ENCODE results near the gene NEUROD6.

NEUROD6 gene

DNA sequence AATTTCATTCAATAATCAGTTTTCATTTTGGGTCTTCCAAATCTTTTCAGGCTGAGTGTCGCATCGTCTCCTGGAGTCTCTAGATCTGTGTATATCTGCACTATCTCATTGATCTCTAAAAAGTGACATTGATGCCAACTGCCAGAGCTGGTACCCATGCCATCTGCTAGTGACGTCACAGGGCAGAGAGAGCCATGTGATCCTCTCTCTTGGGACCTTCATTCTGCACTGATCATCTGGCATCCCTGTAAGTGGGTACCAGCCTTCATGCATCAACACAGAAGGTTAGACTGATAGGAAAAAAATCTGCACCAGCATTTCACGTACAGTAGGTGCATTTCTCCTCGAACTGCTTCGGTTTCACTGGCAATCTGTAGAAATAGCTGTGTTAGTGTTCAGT lies at the start of gene NEUROD6:
NEUROD6 (minus strand) TSS at position 124 of the 400 bp plus-strand sequence. CDS start 1,458 bp downstream, outside the sequence.
- TF ChIP-seq GATA2 (IDR thresholded peaks at IDR 0.05; ENCODE audit: low read depth, low read length) (no peak), GATA3 (IDR thresholded peaks at IDR 0.05; ENCODE audit: low read depth, low read length) (no peak)

DNA sequence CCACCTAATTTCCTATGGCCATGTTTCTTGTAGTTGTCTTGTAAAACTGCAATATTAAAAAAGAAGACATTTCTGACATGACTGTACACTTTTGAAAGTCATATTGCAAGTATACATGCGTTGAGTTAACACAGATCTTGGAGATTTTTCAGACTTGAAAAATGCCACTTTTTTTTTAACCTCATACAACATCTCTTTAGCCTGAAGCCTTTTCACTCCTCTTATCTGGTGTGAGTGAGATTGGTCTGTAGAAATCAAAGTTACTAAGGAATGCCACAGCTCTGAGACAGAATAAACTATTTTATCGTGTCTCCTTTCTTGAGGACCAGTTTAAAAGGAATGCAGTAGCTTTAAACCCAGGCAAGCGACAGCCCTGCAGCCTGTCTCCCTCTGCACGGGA lies 43.9 kb upstream of the NEUROD6 start:
- TF ChIP-seq GATA3 (IDR thresholded peaks at IDR 0.05; ENCODE audit: low read depth, low read length) (no peak), GATA2 (IDR thresholded peaks at IDR 0.05; ENCODE audit: low read depth, low read length) (no peak)

GRCh38 chr7:31382722-31383121 lies 42.2 kb upstream of the NEUROD6 start:
- no peak for TF ChIP-seq GATA2 (IDR thresholded peaks at IDR 0.05; ENCODE audit: low read depth, low read length)
- TF ChIP-seq GATA3 (IDR thresholded peaks at IDR 0.05; ENCODE audit: low read depth, low read length) = no peak

GRCh38 chr7:31373337-31374289 lies 33.1 kb upstream of the NEUROD6 start:
- TF ChIP-seq GATA3 (IDR thresholded peaks at IDR 0.05; ENCODE audit: low read depth, low read length) = no peak
- no peak for TF ChIP-seq GATA2 (IDR thresholded peaks at IDR 0.05; ENCODE audit: low read depth, low read length)

DNA sequence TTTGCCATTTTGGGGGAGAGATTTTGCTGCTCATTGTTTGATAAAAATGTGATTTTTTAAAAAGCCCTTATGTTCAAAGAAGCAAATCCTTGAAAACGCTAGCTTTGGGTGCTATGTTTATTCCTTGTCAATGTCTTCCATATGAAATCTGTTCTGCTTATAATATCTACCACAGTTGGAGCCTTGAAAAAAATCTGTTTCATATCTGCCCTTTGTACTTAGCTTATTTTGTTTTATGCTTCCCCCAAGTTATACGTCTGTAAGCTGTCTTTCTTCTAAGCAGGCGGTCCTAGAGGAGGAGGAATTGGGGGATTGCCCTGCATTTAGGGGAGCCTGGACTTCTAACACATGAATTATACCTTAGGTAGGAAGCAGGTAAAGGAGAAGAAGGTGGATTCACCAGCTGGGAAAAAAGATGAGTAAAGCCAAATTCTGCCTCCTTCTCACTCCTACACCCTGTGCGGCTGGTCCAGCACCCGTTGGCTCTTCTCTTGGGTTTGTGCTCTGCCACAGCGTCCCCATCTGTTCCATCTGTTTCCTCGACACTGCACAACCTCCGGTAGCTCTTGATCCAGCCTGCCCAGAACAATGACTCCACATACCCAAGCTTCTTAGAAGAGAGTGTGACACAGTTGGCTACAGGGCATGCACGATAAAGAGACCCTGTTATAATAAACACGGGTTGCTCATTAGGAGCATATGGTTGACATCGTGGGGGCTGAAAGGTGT lies 31.9 kb upstream of the NEUROD6 start:
- no peak for TF ChIP-seq GATA3 (IDR thresholded peaks at IDR 0.05; ENCODE audit: low read depth, low read length)
- no peak for TF ChIP-seq GATA2 (IDR thresholded peaks at IDR 0.05; ENCODE audit: low read depth, low read length)

GRCh38 chr7:31371621-31372020 lies 31.1 kb upstream of the NEUROD6 start:
- TF ChIP-seq GATA2 (IDR thresholded peaks at IDR 0.05; ENCODE audit: low read depth, low read length) (no peak), GATA3 (IDR thresholded peaks at IDR 0.05; ENCODE audit: low read depth, low read length) (no peak)

DNA sequence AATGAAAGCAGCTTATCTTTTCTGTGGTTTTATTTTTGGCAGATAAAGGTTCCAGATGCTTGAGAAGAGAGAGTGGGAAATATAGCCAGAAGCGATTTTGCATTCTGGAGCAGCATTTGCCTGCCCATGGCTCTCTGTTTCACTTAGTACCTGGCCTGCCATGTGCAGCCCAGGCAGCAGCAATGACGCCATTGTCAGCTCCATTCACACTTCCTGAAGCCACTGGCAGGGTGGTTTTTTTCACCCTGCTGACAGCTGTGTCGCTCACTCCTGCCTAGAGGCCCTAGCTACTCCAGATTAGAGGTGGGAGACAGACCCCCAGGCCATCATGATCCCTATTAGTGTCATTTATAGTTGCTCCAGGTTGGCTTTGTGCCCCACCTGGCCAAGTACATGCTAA lies 30.1 kb upstream of the NEUROD6 start:
- no peak for TF ChIP-seq GATA2 (IDR thresholded peaks at IDR 0.05; ENCODE audit: low read depth, low read length)
- TF ChIP-seq GATA3 (IDR thresholded peaks at IDR 0.05; ENCODE audit: low read depth, low read length) = no peak

DNA sequence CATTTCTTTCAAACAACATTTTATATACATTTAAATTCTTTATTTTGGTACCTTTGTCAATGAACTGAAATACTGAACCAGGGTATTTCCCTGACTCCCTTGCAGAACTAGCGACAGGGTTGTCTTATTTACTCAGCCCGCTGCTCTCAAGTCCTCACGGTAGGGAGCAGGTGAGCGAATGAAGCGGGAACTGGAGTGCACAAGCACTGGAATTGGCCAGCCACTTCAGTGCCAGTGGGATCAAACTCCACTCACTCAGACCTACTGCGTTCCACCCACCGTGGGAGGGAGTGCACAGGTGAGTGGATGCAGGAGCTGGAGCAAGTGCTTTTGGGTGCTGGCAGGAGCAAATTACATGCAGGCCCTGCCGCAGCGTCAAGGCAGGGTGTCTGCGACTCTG lies 28.1 kb upstream of the NEUROD6 start:
- TF ChIP-seq GATA2 (IDR thresholded peaks at IDR 0.05; ENCODE audit: low read depth, low read length) = no peak
- TF ChIP-seq GATA3 (IDR thresholded peaks at IDR 0.05; ENCODE audit: low read depth, low read length) = no peak

- no peak for TF ChIP-seq GATA3 (IDR thresholded peaks at IDR 0.05; ENCODE audit: low read depth, low read length)
- no peak for TF ChIP-seq GATA2 (IDR thresholded peaks at IDR 0.05; ENCODE audit: low read depth, low read length)
Observed at GRCh38 chr7:31363496-31363895, 23.0 kb upstream of the NEUROD6 start.

GRCh38 chr7:31363051-31363450 lies 22.5 kb upstream of the NEUROD6 start:
- no peak for TF ChIP-seq GATA2 (IDR thresholded peaks at IDR 0.05; ENCODE audit: low read depth, low read length)
- no peak for TF ChIP-seq GATA3 (IDR thresholded peaks at IDR 0.05; ENCODE audit: low read depth, low read length)

- TF ChIP-seq GATA2 (IDR thresholded peaks at IDR 0.05; ENCODE audit: low read depth, low read length) (no peak), GATA3 (IDR thresholded peaks at IDR 0.05; ENCODE audit: low read depth, low read length) (no peak)
Observed at GRCh38 chr7:31362401-31362800, 21.9 kb upstream of the NEUROD6 start.

GRCh38 chr7:31358467-31358866 lies 17.9 kb upstream of the NEUROD6 start:
- TF ChIP-seq GATA2 (IDR thresholded peaks at IDR 0.05; ENCODE audit: low read depth, low read length) (no peak), GATA3 (IDR thresholded peaks at IDR 0.05; ENCODE audit: low read depth, low read length) (no peak)

DNA sequence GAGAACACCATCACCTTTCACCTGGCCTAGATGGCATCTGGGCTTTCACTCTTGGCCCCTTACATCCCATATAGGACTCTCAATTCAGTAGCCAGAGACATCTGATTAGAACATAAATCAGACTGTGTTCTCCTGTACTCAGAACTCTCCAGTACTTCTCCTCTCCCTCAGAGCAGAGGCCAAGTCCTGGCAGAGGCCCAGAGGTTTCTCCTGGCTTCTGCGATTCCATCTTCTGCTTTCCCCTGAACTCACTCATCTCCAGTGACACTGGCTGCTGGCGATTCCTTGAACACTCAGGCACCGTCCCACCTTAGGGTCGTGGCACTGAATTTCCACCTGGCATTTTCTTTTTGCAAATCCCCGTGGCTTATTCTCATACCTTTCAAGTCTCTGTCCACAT lies 4.9 kb upstream of the NEUROD6 start:
- TF ChIP-seq GATA3 (IDR thresholded peaks at IDR 0.05; ENCODE audit: low read depth, low read length) (no peak), GATA2 (IDR thresholded peaks at IDR 0.05; ENCODE audit: low read depth, low read length) (no peak)

GRCh38 chr7:31343516-31344305 lies 3.2 kb upstream of the NEUROD6 start:
- TF ChIP-seq GATA2 (IDR thresholded peaks at IDR 0.05; ENCODE audit: low read depth, low read length) = no peak
- TF ChIP-seq GATA3 (IDR thresholded peaks at IDR 0.05; ENCODE audit: low read depth, low read length) = no peak

All from SH-SY5Y (cell line).